Measurements from ENCODE around the gene MVD.

The MVD gene

DNA sequence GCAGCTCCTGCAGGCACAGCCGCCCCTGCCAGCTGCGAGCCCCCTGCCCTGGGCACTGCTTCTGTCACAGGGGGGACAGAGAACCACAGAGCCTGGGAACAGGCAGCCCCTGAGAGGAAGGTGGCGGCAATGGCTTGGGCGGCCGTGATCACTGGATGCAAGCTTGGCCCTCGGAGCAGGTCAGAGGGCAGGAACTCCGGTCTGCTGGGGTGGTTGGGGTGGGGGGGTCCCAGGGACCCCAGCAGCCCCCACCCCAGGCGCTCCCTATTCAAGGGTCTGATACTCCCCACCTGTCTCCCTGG is 10.2 kb downstream of the MVD start:
- DNase-seq (ENCODE audit: low spot score) = no peak
- TF ChIP-seq, protein P1, sequence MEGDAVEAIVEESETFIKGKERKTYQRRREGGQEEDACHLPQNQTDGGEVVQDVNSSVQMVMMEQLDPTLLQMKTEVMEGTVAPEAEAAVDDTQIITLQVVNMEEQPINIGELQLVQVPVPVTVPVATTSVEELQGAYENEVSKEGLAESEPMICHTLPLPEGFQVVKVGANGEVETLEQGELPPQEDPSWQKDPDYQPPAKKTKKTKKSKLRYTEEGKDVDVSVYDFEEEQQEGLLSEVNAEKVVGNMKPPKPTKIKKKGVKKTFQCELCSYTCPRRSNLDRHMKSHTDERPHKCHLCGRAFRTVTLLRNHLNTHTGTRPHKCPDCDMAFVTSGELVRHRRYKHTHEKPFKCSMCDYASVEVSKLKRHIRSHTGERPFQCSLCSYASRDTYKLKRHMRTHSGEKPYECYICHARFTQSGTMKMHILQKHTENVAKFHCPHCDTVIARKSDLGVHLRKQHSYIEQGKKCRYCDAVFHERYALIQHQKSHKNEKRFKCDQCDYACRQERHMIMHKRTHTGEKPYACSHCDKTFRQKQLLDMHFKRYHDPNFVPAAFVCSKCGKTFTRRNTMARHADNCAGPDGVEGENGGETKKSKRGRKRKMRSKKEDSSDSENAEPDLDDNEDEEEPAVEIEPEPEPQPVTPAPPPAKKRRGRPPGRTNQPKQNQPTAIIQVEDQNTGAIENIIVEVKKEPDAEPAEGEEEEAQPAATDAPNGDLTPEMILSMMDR (IDR thresholded peaks at IDR 0.05; ENCODE audit: extremely low read depth, missing control alignments) = no peak

DNA sequence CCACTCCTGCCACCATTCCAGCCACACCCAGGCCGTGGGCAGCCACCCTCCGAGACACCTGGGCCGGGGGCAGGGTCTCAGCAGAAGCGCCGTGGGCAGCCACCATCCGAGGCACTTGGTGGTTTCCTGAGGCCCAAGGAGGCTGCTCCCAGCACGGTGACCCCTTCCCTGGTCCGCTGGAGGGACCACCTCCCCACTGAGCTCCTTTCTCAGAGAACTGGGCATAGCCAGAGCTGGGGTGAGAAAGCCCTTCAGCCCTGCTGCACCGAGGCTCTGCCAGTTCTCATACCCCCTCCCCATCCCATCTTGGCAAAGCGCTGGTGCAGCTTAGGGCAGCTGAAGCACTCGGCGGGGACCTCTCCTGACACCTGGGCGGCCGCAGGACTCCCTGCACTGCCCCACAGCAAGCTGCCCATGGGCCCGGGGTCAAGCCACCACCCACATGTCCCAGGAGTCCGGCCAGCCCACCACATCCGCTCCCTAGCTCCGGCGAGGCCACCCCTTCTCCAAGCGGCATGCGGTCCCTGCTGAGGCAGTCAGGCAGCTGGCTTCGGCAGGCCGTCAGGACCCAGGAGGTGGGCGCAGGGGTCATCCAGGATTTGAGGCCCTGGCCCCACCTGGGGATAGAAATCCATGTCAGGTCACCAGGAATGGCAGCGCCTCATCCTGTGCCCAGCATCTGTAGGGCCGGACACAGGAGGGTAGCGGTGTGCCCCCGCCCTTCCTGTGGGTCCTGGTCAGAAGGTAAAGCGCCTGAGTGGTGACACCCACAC is 10.7 kb downstream of the MVD start:
- DNase-seq (ENCODE audit: low spot score) = no peak
- TF ChIP-seq, protein P1 (IDR thresholded peaks at IDR 0.05; ENCODE audit: extremely low read depth, missing control alignments) = no peak

DNA sequence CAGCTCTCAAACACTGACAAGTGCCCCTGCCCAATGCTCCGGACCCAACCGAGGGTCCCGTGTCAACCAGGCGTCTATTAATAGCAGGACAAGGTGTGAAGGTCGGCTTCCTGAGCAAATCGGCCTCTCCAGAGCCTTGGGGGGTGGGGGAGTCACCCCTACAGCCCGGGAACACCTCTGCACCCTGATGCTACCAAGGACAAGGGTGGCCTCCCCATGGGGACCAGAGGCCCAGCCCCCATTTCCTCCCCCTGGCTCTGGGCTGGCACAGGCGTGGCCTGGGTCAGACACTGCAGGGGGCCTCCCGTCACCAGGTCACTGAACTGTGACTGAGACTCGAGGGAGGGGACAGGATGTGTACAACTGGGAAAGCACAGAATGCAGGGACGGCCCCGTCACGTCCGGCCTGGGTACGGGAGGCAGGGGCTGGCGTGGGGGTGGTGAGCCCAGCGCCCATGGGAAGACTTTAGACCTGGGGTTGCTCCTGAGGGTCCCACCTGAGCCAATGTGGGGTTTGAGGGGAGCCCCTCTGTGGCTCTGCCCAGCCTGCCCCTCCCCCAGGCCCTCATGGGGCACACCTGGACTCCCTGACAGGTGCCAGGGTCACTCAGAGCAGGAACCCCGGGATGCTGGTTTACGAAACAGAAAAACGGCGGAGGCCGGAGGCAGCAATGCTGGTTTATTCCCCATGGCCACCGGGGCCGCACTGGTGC is 11.5 kb downstream of the MVD start:
- TF ChIP-seq, protein P1 (IDR thresholded peaks at IDR 0.05; ENCODE audit: extremely low read depth, missing control alignments) = no peak
- peak; percentile 96 for DNase-seq (ENCODE audit: low spot score)

DNA sequence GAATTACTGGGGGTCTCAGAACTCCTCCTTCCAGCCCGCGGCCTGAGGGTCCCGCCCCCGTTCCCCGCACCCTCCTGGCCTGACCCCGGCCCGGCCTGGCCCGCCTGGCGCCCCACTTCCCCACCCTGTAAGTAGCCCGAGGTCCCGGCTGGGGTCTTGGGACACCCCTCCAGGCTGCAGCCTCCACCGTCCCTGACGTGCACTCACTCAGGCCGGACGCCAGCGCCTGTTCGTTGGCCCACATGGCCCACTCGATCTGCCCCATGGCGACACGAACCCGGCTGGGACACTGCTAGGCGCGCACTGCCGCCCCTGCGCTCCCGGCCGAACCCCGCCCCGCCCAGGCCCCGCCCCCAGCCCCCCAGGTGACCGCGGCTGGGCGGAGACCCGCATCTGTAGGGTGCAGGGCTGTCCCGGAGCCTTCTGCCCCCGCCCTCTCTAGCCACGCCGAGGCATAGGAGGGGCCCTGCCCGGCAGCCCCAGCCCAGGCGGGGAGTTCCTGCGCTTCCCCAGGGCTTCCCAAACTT is 12.1 kb downstream of the MVD start, which contains the start of gene CYBA:
TSS of gene CYBA (minus strand) at position 305 of the 527 bp plus-strand sequence. CDS start at position 265, 40 bp downstream.
- DNase-seq (ENCODE audit: low spot score) = peak; percentile 99

DNA sequence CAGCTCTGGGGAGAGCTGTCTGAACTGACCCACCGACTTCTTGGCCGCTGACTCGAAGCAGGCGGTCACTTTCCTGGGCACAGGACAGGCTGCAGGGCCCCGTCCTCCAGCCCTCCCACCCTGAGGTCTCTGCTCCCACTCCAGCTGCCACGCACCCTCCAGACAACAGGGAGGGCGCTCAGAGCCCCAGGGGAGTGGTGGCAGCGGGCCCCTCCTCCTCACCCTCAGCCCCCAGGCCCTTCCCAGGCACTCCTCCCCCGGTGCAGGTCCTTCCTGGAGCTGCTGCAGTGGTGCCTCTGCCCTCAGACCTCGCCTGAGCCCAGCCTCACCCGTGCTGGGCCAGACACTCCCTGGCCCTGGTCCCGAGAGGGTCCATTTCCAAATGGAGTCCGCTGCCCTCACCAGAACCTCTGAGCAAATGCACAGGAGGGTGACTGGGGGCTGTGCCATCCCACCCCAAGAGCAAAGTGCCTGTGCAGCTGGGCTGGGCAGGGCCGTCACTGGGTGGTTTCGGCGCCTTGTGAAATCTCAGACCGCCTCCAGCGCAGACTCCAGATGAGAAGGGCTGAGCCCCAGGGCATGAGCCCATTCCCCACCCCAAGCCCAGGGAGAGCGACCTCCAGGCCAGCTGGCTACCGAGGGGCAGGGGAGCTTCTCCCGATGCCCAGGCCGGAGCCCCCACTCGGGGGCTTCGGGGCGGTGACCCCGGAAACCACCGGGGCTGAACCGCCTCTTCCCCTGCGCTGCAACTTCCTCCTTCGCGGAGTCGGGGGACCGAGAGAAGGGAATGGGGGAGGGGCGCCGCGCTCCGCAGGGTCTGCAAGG is 12.8 kb downstream of the MVD start:
- TF ChIP-seq, protein P1 (IDR thresholded peaks at IDR 0.05; ENCODE audit: extremely low read depth, missing control alignments) = no peak
- DNase-seq (ENCODE audit: low spot score) = peak; percentile 74

More for the DNA sequence above, 12.1 kb downstream of the MVD start, which contains the start of gene CYBA:
- TF ChIP-seq, protein P1 (IDR thresholded peaks at IDR 0.05; ENCODE audit: extremely low read depth, missing control alignments) = no peak

DNA sequence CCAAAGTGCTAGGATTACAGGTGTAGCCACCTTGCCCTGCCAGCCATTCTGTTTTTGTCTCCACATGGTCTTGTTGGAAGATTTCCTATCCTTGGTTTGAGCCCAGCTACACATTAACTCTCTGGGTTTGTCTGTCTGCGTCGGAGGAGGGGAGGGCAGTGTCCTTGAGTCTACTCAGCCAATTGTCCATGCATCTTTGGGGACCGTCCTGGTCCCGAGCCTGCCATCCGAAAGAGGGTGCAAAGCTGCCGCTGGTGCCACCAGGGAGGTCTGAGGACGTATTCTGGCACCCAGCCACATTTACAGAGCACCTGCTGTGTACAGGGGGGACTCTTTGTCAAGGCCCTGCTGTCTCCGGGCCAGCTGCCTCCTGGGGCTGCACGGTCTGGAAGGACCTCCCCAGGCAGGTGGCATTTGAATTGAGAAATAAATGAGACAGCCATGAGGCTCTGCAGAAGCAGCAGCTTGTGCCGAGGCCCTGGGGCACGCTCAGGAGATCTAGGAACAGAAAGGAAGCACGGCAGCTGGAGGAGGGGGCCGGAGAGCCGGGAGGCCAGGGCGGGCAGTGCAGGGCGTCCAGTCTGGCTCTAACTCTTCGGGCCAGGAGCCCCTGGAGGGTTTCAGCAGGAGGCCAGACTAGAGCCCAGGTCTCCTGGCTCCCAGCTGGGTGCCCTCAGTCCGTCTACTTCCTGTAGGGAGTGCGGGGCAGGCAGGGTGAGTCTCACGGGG is 13.5 kb downstream of the MVD start:
- TF ChIP-seq, protein P1 (IDR thresholded peaks at IDR 0.05; ENCODE audit: extremely low read depth, missing control alignments) = no peak
- DNase-seq (ENCODE audit: low spot score) = no peak
